OCI-LY1 (cell line): Measurements from ENCODE around the gene LBH.

ENCODE experiments used
- H2AFZ ChIP-seq: fragments of 200-600 bp; sonication (generic), shearing (Covaris generic); 2 replicates; pipeline ENCODE4 v1.6.0; 2014; ENCODE audit warnings: antibody characterized with exemption, mild to moderate bottlenecking, low read length
- H3F3A ChIP-seq: fragments of 200-600 bp; sonication (generic), shearing (Covaris generic); 2 replicates; pipeline ENCODE4 v1.6.0; 2014; ENCODE audit warnings: mild to moderate bottlenecking, antibody characterized with exemption, low read length, moderate library complexity; ENCODE audit not compliant: insufficient read depth
- H3K27ac ChIP-seq: fragments of 200-600 bp; sonication (generic); 2 replicates; pipeline ENCODE4 v1.5.1; 2014; ENCODE audit warnings: low read length, mixed run types, mild to moderate bottlenecking, low read depth; ENCODE audit not compliant: poor library complexity, severe bottlenecking
- H3K27me3 ChIP-seq: fragments of 200-600 bp; sonication (generic); 2 replicates; pipeline ENCODE4 v1.6.0; 2014; ENCODE audit warnings: antibody characterized with exemption, mild to moderate bottlenecking, low read length, moderate library complexity; ENCODE audit not compliant: insufficient read depth
- H3K36me3 ChIP-seq: fragments of 200-600 bp; sonication (generic); 2 replicates; pipeline ENCODE4 v1.6.1; 2014; ENCODE audit warnings: mild to moderate bottlenecking, antibody characterized with exemption, low read length, moderate library complexity, mixed read lengths; ENCODE audit not compliant: insufficient read depth
- H3K4me1 ChIP-seq: fragments of 200-600 bp; sonication (generic); 2 replicates; pipeline ENCODE4 v1.5.1; 2014; ENCODE audit warnings: mild to moderate bottlenecking, low read length, moderate library complexity; ENCODE audit not compliant: insufficient read depth, severe bottlenecking
- H3K4me2 ChIP-seq: fragments of 200-600 bp; sonication (generic), shearing (Covaris generic); 2 replicates; pipeline ENCODE4 v1.6.1; 2014; ENCODE audit warnings: low read length
- H3K4me3 ChIP-seq: fragments of 200-600 bp; sonication (generic); 2 replicates; pipeline ENCODE4 v1.5.1; 2014; ENCODE audit warnings: low read length, low read depth, mild to moderate bottlenecking, mixed read lengths; ENCODE audit not compliant: poor library complexity, severe bottlenecking
- H3K79me2 ChIP-seq: fragments of 200-600 bp; shearing (Covaris generic); 2 replicates; pipeline ENCODE4 v1.6.1; 2016; ENCODE audit warnings: mixed run types, low read length, mixed read lengths; ENCODE audit not compliant: insufficient read depth
- H3K9ac ChIP-seq: fragments of 200-600 bp; sonication (generic), shearing (Covaris generic); 2 replicates; pipeline ENCODE4 v1.6.1; 2014; ENCODE audit warnings: mild to moderate bottlenecking, low read length, mixed read lengths
- H3K9me2 ChIP-seq: fragments of 200-600 bp; sonication (generic), shearing (Covaris generic); 2 replicates; pipeline ENCODE4 v1.6.1; 2014; ENCODE audit warnings: low read depth, mild to moderate bottlenecking, low read length, mixed read lengths
- H3K9me3 ChIP-seq: fragments of 200-600 bp; shearing (Covaris generic); 2 replicates; pipeline ENCODE4 v1.6.1; 2014; ENCODE audit warnings: low read length, mixed read lengths
- H4K20me1 ChIP-seq: fragments of 200-600 bp; sonication (generic), shearing (Covaris generic); 2 replicates; pipeline ENCODE4 v1.6.0; 2016; ENCODE audit warnings: mild to moderate bottlenecking, low read length; ENCODE audit not compliant: insufficient read depth
- CTCF ChIP-seq: fragments of 200-600 bp; sonication (generic), shearing (Covaris generic); IDR thresholded peaks from 2 replicates; pipeline ENCODE4 v1.5.1; 2017; ENCODE audit warnings: mild to moderate bottlenecking, antibody characterized with exemption, low read length, moderate library complexity, mixed read lengths
- EZH2 ChIP-seq: fragments of 200-600 bp; sonication (generic), shearing (Covaris generic); IDR thresholded peaks from 2 replicates; pipeline ENCODE4 v1.8.0; 2017; ENCODE audit warnings: borderline replicate concordance, mixed run types, mild to moderate bottlenecking, antibody characterized with exemption, low read length, moderate library complexity, mixed read lengths

Gene LBH

DNA sequence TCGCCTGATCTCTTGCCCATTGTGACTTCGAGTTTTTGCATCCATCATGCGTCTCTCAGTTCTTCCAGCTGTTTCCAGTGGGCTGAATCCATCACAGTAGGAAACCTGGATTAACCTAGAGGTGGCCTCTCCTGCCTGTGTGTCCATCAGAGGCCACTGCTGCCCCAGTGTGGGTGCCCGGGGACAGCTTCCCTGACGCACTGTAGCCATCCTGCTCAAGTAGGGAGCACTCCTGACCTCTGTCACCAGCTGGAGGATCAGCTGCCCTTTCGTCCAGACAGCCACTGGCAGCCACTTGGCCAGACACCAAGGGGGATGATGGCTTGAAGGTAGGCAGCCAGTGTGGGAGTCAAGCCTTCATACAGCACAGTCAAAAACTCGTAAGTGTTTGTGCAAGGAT, 36.9 kb upstream of the LBH start:
- TF ChIP-seq EZH2 (no peak), CTCF (no peak)
- no peaks in the 10 kb centered on the region for H4K20me1 ChIP-seq

GRCh38 chr2:30195016-30195415, 36.3 kb upstream of the LBH start:
- no peak overlapping the region for H2AFZ ChIP-seq
- no peaks in the 10 kb centered on the region for H3K9me3 ChIP-seq
- no peaks in the 10 kb centered on the region for H3K4me1 ChIP-seq
- H3K9me2 ChIP-seq, result no peaks in the 10 kb centered on the region
- H3K36me3 ChIP-seq, result no peaks in the 10 kb centered on the region
- no peak overlapping the region for H3K4me3 ChIP-seq
- no peaks in the 10 kb centered on the region for H4K20me1 ChIP-seq
- no peaks in the 10 kb centered on the region for H3F3A ChIP-seq
- TF ChIP-seq CTCF (no peak), EZH2 (no peak)
- H3K9ac ChIP-seq, result no peak overlapping the region
- H3K27ac ChIP-seq, result no peak overlapping the region
- no peaks in the 10 kb centered on the region for H3K79me2 ChIP-seq
- no peaks in the 10 kb centered on the region for H3K27me3 ChIP-seq
- H3K4me2 ChIP-seq, result no peak overlapping the region

More for the DNA sequence above, 36.9 kb upstream of the LBH start:
- Histone ChIP-seq H3K79me2 (no peaks in the 10 kb centered on the region), H3K9me3 (no peaks in the 10 kb centered on the region), H3F3A (no peaks in the 10 kb centered on the region), H3K4me2 (no peak overlapping the region), H3K4me1 (no peaks in the 10 kb centered on the region), H2AFZ (no peak overlapping the region), H3K4me3 (no peak overlapping the region), H3K9me2 (no peaks in the 10 kb centered on the region), H3K27ac (no peak overlapping the region), H3K36me3 (no peaks in the 10 kb centered on the region), H3K27me3 (no peaks in the 10 kb centered on the region), H3K9ac (no peak overlapping the region)

DNA sequence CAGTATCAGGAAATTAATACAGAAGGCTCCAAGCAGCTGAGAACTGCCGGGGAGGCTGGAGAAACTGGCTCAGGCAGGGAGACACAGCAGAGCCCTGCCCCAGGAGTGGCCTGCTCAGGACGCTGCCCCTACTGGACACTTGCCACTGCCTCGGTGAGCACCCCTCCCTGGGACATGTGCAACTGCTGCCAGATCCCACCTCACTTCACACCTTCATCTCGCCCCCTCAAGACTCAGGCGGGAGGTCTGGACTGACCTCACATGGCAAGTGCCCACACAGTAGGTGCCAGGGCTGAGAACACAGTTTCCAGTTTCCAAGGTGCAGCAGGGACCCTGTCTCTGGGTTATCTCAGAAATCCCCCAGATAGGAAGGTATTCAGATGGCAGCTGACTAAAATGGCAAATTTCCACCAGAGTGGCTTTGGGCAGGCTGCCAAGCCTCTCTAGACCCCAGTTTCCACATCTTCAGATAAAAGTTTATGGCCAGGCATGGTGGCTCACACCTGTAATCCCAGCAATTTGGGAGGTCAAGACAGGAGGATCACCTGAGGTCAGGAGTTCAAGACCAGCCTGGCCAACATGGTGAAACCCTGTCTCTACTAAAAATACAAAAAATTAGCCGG, 33.7 kb upstream of the LBH start:
- H4K20me1 ChIP-seq, result no peaks in the 10 kb centered on the region
- H3K9ac ChIP-seq, result no peak overlapping the region
- no peak for TF ChIP-seq CTCF
- no peak for TF ChIP-seq EZH2
- H3K4me1 ChIP-seq, result no peaks in the 10 kb centered on the region
- no peaks in the 10 kb centered on the region for H3K36me3 ChIP-seq
- H3K27me3 ChIP-seq, result no peaks in the 10 kb centered on the region
- H3K9me2 ChIP-seq, result no peaks in the 10 kb centered on the region
- H3K4me2 ChIP-seq, result no peak overlapping the region
- H3K79me2 ChIP-seq, result no peaks in the 10 kb centered on the region
- H2AFZ ChIP-seq, result no peak overlapping the region
- no peaks in the 10 kb centered on the region for H3K9me3 ChIP-seq
- H3K27ac ChIP-seq, result no peak overlapping the region
- H3F3A ChIP-seq, result no peaks in the 10 kb centered on the region
- H3K4me3 ChIP-seq, result no peak overlapping the region
